ENCODE data around the gene SKIDA1. TPM values are rescaled to one million over a fixed set of nuclear protein-coding genes. Genes with fewer than 3 reads are reported as not detected.
A peak's percentile ranks its signal among the peaks of the same experiment; 100 is the strongest.

Gene SKIDA1
- total RNA-seq, 1 donor from 2014 or later = 127 TPM

GRCh38 chr10:21516242-21517131, 9.0 kb downstream of the SKIDA1 start:
- H3K4me3 Mint-ChIP-seq = peak overlapping the region; percentile 99

GRCh38 chr10:21515361-21516241, 9.9 kb downstream of the SKIDA1 start:
- no peak for TF ChIP-seq CTCF (IDR thresholded peaks at IDR 0.05)
- no peak for TF ChIP-seq EZH2 (IDR thresholded peaks at IDR 0.05)
- no peak for TF ChIP-seq EZH2phosphoT487 (IDR thresholded peaks at IDR 0.05)
- peak overlapping the region; percentile 94 for H3K4me2 ChIP-seq
- no peak overlapping the region for H2AFZ ChIP-seq (replicated peaks)
- peaks cover 43% of the 10 kb centered on the region for H3K36me3 ChIP-seq
- H3K9me3 Mint-ChIP-seq = peaks cover 2% of the 10 kb centered on the region
- H3K4me1 Mint-ChIP-seq = peaks cover 34% of the 10 kb centered on the region
- peaks cover 86% of the 10 kb centered on the region for H3F3A ChIP-seq (ENCODE audit: low read depth)
- peaks cover 7% of the 10 kb centered on the region for H3K27me3 Mint-ChIP-seq (ENCODE audit: insufficient read depth, low read depth)
- H3K27me3 ChIP-seq = no peaks in the 10 kb centered on the region
- H3K9ac ChIP-seq = peak overlapping the region; percentile 76
- H3K27ac ChIP-seq = peak overlapping the region; percentile 93
- peak overlapping the region; percentile 99 for H3K4me3 ChIP-seq
- no peak for DNase-seq (ENCODE audit: low spot score)
- H3K79me2 ChIP-seq (ENCODE audit: low read depth) = peaks cover 100% of the 10 kb centered on the region
- no peaks in the 10 kb centered on the region for H3K9me3 ChIP-seq (ENCODE audit: low read depth)
- peak overlapping the region; percentile 99 for H3K27ac Mint-ChIP-seq
- peaks cover 44% of the 10 kb centered on the region for H3K36me3 Mint-ChIP-seq
- peak overlapping the region; percentile 99 for H3K4me3 Mint-ChIP-seq
- H4K20me1 ChIP-seq (ENCODE audit: low read depth) = peaks cover 70% of the 10 kb centered on the region
- peaks cover 24% of the 10 kb centered on the region for H3K4me1 ChIP-seq

More at GRCh38 chr10:21516242-21517131, 9.0 kb downstream of the SKIDA1 start:
- peaks cover 41% of the 10 kb centered on the region for H3K36me3 ChIP-seq
- H3K4me2 ChIP-seq = peak overlapping the region; percentile 94
- DNase-seq (ENCODE audit: low spot score) = peak; percentile 75
- no peak overlapping the region for H2AFZ ChIP-seq (replicated peaks)
- TF ChIP-seq EZH2phosphoT487 (IDR thresholded peaks at IDR 0.05) (no peak), EZH2 (IDR thresholded peaks at IDR 0.05) (no peak), CTCF (IDR thresholded peaks at IDR 0.05) (no peak)
- H3K9me3 ChIP-seq (ENCODE audit: low read depth) = no peaks in the 10 kb centered on the region
- peak overlapping the region; percentile 76 for H3K9ac ChIP-seq
- Mint-ChIP-seq H3K27ac (peak overlapping the region; percentile 99), H3K9me3 (peaks cover 2% of the 10 kb centered on the region), H3K36me3 (peaks cover 42% of the 10 kb centered on the region), H3K4me1 (peaks cover 38% of the 10 kb centered on the region), H3K27me3 (ENCODE audit: insufficient read depth, low read depth) (peaks cover 7% of the 10 kb centered on the region)
- peaks cover 100% of the 10 kb centered on the region for H3K79me2 ChIP-seq (ENCODE audit: low read depth)
- H3K27me3 ChIP-seq = no peaks in the 10 kb centered on the region
- peak overlapping the region; percentile 93 for H3K27ac ChIP-seq
- peaks cover 61% of the 10 kb centered on the region for H4K20me1 ChIP-seq (ENCODE audit: low read depth)
- H3K4me3 ChIP-seq = peak overlapping the region; percentile 99
- peaks cover 30% of the 10 kb centered on the region for H3K4me1 ChIP-seq
- H3F3A ChIP-seq (ENCODE audit: low read depth) = peaks cover 86% of the 10 kb centered on the region

GRCh38 chr10:21514818-21515351, 10.6 kb downstream of the SKIDA1 start:
- Histone ChIP-seq H3K9ac (peak overlapping the region; percentile 76), H3K27ac (peak overlapping the region; percentile 93), H3K79me2 (ENCODE audit: low read depth) (peaks cover 100% of the 10 kb centered on the region), H3F3A (ENCODE audit: low read depth) (peaks cover 87% of the 10 kb centered on the region), H3K4me3 (peak overlapping the region; percentile 99), H3K4me2 (peak overlapping the region; percentile 94), H3K4me1 (peaks cover 18% of the 10 kb centered on the region), H2AFZ (replicated peaks) (no peak overlapping the region), H3K9me3 (ENCODE audit: low read depth) (no peaks in the 10 kb centered on the region), H3K27me3 (no peaks in the 10 kb centered on the region), H3K36me3 (peaks cover 43% of the 10 kb centered on the region), H4K20me1 (ENCODE audit: low read depth) (peaks cover 75% of the 10 kb centered on the region)
- peaks cover 44% of the 10 kb centered on the region for H3K36me3 Mint-ChIP-seq
- H3K27me3 Mint-ChIP-seq (ENCODE audit: insufficient read depth, low read depth) = peaks cover 7% of the 10 kb centered on the region
- H3K4me3 Mint-ChIP-seq = peak overlapping the region; percentile 99
- peak overlapping the region; percentile 99 for H3K27ac Mint-ChIP-seq
- TF ChIP-seq CTCF (IDR thresholded peaks at IDR 0.05) = no peak
- TF ChIP-seq EZH2 (IDR thresholded peaks at IDR 0.05) = no peak
- peaks cover 30% of the 10 kb centered on the region for H3K4me1 Mint-ChIP-seq
- DNase-seq (ENCODE audit: low spot score) = peak; percentile 32
- peaks cover 2% of the 10 kb centered on the region for H3K9me3 Mint-ChIP-seq

All from neural progenitor cell (in vitro differentiated cells).